EH (cell line): Measurements from ENCODE around the gene MAB21L4.
A peak's percentile ranks its signal among the peaks of the same experiment; 100 is the strongest.

Experiments
- DNase-seq: peaks from one replicate; pipeline ENCODE4 v3.0.0-alpha.2; 2015; ENCODE audit warnings: low read depth

The MAB21L4 gene

DNA sequence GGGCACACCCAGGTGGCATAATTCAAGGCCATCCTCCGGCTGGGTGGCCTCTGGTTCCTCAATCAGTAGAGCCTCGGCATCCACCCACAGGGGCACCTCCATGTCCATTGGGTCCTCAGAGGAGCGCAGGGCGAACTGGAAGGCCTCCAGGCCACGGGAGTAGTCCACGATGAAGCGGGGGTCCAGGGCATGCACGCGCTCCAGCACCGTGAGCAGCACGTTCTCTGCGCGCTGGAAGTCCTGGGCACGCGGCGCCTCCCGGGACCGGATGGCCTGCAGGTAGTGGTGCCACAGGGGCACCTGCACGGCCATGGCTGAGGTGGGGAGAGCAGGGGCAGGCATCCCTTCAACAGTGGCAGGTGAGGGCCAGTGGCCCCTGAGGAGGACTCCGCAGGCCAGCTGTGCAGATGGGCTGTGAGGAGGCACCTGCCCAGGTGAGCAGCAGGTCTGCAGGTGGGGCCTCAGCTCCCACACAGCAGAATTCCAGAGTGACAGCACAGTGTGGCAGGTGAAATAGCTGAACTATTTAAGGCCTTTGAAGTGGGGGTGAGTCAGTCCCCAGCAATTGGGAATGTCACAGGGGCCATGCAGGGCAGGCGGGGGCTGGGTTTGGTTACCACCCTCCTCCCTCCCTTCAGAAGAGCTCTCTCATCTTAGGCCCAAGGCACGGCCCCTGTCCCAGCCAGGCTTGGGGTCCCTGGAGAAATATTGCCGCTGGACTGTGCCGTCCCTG lies at the start of gene MAB21L4:
Gene MAB21L4 (minus strand): TSS at position 501 of the 733 bp plus-strand sequence. CDS start 159 bp downstream, at position 342.
- no peak for DNase-seq

GRCh38 chr2:240936106-240936505 lies 40.1 kb upstream of the MAB21L4 start:
- no peak for DNase-seq

- no peak for DNase-seq
These were observed 39.3 kb upstream of the MAB21L4 start for GRCh38 chr2:240935103-240935876.

GRCh38 chr2:240934701-240935102 lies 38.7 kb upstream of the MAB21L4 start:
- no peak for DNase-seq

DNA sequence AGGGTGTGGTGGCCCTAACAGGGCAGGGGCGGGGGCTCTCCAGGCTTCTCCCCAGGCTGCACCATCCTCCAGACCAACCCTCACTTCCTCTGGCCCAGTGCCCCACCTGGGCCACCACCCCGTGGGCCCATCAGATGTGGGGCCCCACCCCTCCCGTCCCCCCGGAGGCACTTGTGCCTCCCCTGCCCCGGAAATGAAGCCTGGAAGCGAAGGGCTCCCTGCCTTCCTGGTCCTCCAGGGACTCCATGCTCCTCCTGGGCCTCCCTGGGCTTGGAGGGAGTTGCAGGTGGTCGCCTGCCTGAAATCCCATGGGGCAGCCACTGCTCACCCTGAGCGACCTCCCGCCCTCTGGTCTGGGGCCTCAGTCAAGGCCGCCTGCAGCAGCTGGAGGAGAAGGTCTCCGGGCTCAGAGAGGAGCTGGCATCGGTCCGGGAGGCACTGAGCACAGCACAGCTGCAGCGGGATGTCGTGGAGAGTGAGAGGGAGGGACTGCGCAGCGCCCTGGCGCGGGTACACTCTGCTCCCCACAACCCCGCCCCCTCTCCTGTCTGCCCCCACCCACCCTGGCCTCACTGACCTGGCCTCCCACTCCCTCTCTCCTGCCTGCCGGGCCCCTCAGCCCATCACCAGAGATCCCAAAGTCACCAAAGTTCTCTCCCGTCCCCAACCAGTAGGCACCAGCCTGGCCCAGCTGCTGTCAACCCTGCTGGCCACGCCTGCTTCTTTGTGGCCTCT lies 38.2 kb upstream of the MAB21L4 start:
- DNase-seq, result no peak

GRCh38 chr2:240933048-240933965 lies 37.4 kb upstream of the MAB21L4 start:
- no peak for DNase-seq

- DNase-seq, result no peak
These were observed 36.7 kb upstream of the MAB21L4 start for GRCh38 chr2:240932724-240933047.

- DNase-seq, result no peak
These were observed 36.2 kb upstream of the MAB21L4 start for GRCh38 chr2:240932001-240932723.

- DNase-seq, result no peak
These were observed 35.5 kb upstream of the MAB21L4 start for GRCh38 chr2:240931319-240931949.

- DNase-seq, result no peak
These were observed 34.8 kb upstream of the MAB21L4 start for GRCh38 chr2:240930631-240931318.

- no peak for DNase-seq
These were observed 34.2 kb upstream of the MAB21L4 start for GRCh38 chr2:240930096-240930630.

GRCh38 chr2:240929364-240930095 lies 33.6 kb upstream of the MAB21L4 start:
- DNase-seq, result no peak

DNA sequence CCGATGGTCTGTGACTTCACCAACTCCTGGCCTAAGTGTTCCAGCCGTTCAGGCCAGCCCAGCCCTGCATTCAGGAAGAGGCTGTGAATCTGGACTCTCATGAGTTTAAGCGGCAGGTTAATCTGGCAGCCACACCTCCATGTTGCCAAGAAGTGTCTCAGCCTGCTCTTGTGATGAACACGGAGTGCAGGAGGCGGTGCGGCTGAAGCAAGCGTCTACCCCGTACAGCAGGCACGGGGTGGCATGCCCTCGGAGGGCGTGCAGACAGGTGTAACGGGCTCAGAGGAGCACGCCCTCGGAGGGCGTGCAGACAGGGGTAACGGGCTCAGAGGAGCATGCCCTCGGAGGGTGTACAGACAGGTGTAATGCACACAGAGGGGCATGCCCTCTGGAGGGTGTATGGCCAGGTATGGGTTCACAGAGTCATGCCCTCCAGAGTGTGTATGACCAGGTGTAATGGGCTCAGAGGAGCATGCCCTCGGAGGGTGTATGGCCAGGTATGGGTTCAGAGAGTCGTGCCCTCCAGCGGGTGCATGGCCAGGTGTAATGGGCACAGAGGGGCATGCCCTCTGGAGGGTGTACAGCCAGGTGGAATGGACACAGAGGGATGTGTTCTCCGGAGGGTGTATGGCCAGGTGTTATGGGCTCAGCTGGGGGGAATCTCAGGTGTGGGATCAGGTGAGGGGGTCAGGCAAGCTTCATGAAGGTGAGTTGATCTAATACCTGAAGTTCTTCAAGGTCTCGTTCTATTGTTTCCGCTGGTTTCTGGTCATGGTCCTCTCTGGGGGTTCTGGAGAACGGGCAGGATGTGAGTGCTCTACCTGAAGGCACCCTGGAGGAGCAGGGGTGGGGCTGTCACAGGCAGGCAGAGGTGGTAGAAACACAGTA lies 32.8 kb upstream of the MAB21L4 start:
- no peak for DNase-seq

DNA sequence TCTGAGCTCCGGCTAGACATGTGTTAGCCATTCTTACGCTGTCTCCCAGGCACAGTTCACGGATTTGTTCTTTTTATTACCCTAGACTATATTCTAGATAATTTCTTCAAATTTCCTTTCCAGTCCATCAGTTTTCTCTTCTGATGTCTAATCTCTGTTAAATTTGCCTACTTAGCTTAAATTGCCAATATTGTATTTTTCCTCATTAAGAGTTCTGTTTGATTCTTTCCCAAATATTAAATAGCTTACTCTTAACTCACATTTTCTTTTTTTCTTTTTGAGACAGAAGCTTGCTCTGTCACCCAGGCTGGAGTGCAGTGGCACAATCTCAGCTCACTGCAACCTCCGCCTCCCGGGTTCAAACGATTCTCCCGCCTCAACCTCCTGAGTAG lies 31.4 kb upstream of the MAB21L4 start:
- DNase-seq, result no peak

DNA sequence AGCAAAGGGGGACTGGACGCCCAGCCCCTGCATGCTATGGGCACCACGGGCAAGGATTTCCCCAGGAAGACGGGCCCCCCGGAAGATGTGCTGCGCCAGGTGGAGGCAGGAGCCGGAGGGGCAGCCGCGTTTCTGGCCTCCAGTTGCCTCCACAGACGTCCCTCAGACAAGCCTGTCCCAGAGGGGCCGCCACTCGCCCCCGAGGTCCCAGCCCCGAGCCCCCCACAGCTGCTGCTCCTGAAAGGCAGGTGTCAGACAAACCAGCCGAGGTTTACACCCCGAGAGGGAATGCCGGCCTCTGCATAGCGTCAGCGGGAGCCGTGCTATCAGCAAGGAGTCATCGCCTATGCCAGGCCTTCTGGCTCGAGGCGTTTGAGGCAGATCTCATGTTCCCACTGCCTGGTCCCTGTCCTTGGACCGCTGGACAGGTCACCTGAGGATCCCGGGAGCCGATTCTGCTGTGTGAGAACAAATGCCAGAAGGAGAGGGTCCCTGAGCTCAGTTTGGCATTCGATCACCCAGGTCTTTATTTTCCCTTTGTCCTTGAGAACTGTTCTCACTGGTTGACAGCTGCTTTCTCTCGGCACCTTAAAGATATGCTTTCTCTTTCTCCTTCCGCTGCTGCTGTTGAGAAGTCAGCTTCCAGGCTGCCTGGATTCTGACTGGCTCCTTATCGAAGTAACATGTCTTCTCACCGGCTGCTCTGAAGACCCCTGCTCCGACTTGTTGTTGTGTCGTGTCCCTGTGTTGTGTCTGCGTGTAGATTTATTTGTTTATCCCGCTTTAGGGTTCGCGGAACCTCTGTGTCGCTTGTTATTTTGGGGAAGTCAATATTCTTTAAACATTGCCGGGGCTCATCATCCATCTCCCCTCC lies 30.8 kb upstream of the MAB21L4 start:
- DNase-seq, result peak; percentile 39

DNA sequence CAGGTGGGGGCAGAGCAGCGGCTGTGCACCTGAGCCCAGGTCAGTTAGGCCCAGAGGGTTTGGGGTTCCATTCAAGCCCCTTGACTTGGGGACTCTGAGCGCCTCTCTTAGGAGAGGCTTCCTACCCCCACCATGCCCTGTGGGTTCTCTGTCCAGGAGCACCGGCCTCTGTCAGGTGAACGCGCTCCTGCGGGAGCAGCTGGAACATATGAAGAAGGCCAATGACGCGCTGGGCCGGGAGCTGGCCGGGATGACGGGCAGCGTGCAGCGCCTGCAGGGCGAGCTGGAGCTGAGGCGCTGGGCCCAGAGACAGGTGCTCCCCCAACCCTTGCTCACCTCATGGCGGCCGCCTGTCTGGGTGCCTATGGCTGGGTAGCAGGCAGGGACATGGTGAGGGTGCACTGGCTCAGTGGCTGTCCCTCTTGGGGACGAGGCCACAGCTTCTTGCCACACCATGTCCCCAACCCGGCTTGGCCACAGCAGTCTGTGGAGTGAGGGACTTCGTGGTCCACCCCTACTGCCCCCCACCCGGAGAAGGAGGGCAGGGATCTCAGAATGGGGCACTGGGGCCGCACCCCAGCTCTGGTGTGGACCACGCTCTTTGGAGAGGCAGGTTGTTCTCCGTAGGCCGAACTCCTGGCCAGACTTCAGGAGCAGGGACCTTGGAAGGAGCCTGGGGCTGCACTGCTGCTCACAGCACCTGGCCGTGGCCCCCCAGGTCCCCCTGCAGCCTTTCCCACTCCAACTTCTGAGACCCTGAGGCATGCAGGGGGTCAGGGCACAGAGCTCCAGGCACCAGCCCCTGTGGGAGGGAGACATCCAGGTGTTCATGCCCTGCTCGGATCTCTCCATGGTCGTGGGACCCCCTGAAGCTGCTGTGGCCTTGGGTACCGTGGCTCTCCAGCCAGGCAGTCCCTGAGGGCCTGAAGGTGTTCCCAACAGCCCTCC lies 29.9 kb upstream of the MAB21L4 start:
- DNase-seq, result no peak
